Breast epithelium (tissue), 3 donors: ENCODE measurements around the gene STX16.
"Not testable (repeated sequence)": the region's sequence is repeated elsewhere in the genome, so short reads cannot be mapped to it uniquely, and the experiment has no call there.

ENCODE experiments used
- CTCF ChIP-seq, 3 donors: fragments of 450-650 bp; IDR thresholded peaks; one replicate each; pipeline ENCODE4 v1.5.1; 2016 to 2017; ENCODE audit warnings: antibody characterized with exemption in 3 of 3, mild to moderate bottlenecking in 3 of 3, moderate library complexity in 3 of 3
- POLR2A ChIP-seq: fragments of 450-650 bp; IDR thresholded peaks from one replicate; pipeline ENCODE4 v1.6.1; 2016; ENCODE audit warnings: antibody characterized with exemption, mild to moderate bottlenecking, moderate library complexity
- POLR2AphosphoS5 ChIP-seq, 3 donors: sonication (generic); formaldehyde crosslinking; IDR thresholded peaks; one replicate each; pipeline ENCODE4 v1.6.1; 2017; ENCODE audit warnings: antibody characterized with exemption in 3 of 3

GRCh38 chr20:58648502-58648825, 2.6 kb upstream of the STX16 start:
- TF ChIP-seq CTCF (IDR thresholded peaks at IDR 0.05); POLR2A; POLR2AphosphoS5 (IDR thresholded peaks at IDR 0.05): not testable (repeated sequence)
